ENCODE results near the gene GPHN.

Gene GPHN

DNA sequence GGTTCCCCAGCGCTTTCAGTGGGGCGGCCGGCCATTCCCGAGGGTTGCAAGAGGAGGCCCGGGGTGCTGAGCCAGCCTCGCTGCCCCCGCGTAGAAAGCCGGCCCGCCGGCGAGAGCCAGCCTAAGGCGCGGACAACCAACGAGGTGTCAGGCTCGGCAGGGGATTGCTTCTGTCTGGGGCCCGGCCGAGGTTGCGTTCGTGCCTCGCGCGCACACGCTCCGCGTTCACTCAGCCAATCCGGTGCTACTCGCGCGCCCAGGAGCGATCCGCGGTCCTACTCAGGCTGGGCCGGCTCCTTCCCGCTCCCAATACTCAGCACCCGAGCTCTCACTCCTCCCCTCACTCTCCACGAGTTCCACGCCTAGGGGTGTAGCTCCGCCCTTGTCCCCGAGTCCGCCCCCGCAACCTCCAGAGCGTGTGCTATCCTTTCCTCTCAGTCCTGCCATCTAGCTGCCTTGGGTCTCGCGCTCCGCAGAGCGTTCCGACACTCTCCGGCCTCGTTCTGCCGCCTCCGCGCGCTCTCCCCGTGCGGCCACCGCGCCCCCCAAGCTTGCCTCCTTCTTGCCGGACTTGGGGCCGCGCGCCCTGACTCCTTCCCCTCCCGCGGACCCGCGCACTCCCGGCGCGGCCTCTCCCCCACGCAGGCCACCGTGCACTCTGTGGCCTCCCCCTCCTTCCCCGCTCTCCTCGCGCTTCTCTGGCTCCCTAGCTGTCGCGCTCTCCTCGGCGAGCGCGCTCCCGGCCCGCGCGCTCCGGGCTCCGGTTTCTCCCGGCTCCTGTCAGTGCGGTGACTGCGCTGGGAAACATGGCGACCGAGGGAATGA, at the start of gene GPHN:
Gene GPHN, plus strand, starts transcription at position 426 of the 825 bp plus-strand sequence.
- DNase-seq (ENCODE audit: low read depth, low spot score), result peak; percentile 99

DNA sequence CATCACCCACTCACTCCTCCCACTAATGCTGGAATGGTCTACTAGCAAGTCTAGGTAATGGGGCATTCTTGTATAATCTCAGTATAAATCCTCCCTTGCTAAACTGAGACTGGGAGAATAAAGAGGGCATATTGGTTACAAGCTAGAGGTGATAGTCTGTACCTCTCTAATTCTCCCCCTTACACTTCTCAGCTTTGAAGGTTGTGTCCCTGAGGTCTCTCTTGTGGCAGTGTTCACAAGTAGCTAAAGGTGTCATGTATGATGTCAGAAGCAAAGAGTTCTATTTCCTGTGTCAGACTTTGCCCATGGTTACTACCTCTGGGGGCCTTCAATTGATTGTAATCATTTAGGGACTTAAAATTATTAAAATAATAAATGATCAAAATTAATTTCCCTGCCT, 48.3 kb upstream of the GPHN start:
- no peak for DNase-seq (ENCODE audit: low read depth, low spot score)

GRCh38 chr14:66464261-66464660, 43.7 kb upstream of the GPHN start:
- DNase-seq (ENCODE audit: low read depth, low spot score), result no peak

DNA sequence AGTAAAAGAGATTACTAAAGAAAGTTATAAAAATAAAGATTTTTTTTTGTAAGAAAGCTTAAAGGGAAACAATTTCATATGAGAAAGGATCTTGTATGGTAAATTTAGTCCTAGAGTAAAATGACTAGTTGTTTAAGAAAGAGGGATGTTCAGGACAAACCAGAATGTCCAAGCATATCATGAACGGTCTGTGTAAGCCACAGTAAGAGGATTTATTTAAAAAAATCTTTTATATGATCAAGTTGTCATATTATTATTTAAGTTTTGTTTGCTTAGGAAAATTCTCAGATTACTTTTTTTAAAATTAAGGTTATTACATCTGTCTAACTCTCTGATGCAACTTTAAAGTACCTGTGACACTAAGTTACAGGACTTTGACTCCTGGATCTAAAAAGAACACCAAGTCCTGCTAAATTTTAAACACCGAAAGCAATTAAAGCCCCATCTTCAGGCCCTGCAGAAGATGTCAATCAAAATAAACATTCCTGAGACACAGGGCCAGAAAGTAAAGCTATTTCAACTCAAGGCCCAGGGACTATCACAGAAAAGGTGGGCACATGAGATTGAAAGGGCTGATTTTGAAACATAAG, 39.1 kb upstream of the GPHN start:
- DNase-seq (ENCODE audit: low read depth, low spot score), result no peak

DNA sequence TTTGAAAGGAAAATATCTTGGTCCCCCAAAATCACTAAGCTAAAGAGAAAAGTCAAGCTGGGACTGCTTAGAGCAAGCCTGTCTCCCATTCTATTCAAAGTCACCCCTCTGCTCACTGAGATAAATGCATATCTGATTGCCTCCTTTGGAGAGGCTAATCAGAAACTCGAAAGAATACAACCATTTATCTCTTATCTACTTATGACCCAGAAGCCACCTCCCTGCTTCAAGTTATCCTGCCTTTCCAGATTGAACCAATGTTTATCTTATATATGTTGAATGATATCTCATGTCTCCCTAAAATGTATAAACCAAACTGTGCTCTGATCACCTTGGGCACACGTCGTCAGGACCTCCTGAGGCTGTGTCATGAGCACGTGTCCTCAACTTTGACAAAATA, 36.4 kb upstream of the GPHN start:
- DNase-seq (ENCODE audit: low read depth, low spot score), result no peak

DNA sequence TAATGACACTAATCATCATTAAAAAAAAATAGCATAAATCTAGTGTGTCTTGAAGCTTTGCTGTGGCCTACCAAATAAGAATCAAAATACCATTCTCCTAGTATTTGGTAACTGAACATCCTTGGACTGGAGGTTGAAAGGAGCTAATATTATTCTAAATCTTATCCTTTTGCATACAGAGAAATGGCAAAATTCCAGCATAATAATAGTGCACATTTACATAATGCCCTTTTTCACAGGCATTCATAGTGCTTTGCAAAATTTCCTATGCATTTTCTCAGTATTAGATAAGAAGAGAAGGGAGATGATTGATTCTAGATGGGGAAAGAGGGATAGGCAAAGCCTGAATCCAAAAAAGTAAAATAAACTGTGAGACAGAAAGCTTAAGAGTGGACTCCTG, 35.7 kb upstream of the GPHN start:
- no peak for DNase-seq (ENCODE audit: low read depth, low spot score)

DNA sequence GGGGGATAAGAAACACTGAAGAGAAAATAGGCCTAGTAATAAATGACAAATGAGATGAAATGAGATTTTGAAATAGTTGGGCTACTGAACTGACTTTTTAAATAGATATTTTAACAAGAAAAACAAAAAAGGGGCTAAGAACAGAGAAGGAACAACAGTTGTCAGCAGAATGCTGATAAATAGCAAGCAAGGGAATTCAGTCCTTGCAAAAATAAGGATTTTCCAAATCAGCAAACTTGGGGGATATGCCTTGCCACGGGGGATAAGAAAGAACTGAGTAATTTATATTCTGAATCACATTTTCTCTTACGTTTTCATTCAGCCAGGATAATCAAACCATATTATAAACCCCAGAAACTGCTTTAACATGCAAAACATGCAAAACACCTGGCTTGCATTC, 34.7 kb upstream of the GPHN start:
- no peak for DNase-seq (ENCODE audit: low read depth, low spot score)

DNA sequence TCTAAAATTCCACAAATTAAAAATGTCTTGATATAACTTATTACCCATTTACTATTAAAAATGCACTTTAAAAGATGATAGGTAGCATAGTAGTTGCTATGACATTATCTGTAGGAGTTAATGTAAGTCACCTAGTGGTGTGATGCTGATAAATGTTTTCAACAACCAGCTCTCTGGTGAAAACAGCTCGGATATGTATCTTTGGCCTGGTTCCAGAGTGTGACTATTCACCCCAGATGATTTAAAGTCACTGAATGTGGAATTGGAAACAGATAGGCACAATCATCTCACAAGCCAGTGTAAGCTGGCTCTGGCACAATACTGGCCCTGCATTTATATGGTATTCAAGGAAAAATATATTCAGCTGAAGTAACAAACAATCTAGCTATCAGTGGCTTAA, 31.0 kb upstream of the GPHN start:
- DNase-seq (ENCODE audit: low read depth, low spot score), result peak; percentile 42

- DNase-seq (ENCODE audit: low read depth, low spot score), result no peak
These were observed 30.4 kb upstream of the GPHN start for GRCh38 chr14:66477567-66477966.

DNA sequence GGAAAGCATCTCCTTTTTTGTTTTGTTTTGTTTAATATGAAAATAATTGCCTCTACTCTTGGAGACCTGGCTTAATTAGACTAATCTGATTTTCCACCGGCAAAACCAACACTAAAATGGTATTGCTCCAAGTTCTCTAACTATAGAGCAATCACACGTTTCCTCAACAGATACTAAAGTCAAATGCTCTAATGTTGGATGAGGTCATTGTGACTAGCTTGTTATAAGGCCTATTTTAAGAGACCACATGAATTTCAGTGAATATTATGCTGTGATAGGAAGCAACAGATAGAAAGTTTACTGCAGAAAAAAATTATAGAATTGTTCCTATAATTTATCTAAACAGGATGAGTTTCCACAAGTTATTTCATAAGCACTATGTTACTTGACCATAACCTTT, 25.1 kb upstream of the GPHN start:
- DNase-seq (ENCODE audit: low read depth, low spot score), result no peak

- DNase-seq (ENCODE audit: low read depth, low spot score), result no peak
These were observed 24.6 kb upstream of the GPHN start for GRCh38 chr14:66483322-66483721.

- no peak for DNase-seq (ENCODE audit: low read depth, low spot score)
These were observed 22.9 kb upstream of the GPHN start for GRCh38 chr14:66485029-66485428.

GRCh38 chr14:66485910-66486421, 22.0 kb upstream of the GPHN start, which contains the start of gene CCDC196:
CCDC196 (plus strand) TSS chr14:66486371; CDS start chr14:66486503, 132 bp downstream.
- DNase-seq (ENCODE audit: low read depth, low spot score), result no peak

GRCh38 chr14:66487164-66487563, 20.8 kb upstream of the GPHN start:
- DNase-seq (ENCODE audit: low read depth, low spot score), result no peak

DNA sequence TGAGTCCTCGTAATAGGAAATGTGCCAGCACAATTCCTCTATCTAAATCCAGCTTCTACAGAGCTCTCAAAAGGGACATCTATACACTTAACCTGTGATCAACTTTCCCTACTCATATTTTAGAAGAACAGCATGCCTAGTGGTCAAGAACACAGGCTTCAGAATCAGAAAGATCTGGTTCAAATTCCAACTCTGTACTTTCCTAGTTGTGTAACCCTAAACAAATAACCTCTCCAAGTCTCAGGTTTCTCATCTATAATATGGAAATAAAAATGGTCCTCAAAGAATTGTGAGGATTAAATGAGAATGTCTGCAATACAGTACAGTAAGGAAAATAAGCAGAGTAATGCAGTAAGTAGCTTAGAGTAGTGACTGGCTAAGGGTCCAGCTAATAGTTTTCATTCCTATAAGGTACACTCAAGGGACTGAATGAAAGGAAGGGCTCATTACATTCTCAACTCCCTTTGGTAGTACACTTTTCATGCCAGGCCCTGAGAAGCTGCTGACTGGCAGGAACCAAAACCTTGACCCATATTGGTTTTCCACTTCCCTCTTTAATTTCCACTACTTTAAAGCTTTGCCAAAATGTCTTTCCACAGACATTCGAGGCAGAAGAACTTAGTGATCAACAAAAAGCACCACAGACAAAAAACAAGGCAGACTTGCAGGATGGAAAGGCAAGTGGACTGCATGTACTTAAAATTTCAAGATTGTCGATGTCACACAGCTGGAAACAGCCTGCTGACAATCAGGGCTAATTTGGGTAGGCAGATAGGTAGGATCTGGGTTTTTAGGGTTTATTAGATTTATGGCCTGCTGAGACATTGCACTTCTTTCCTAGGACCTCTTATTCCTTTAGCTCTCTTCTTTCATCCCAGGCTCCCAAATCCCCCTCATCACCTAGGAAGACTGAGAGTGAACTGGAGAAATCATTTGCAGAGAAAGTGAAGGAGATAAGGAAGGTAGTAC, 17.5 kb upstream of the GPHN start:
- no peak for DNase-seq (ENCODE audit: low read depth, low spot score)

DNA sequence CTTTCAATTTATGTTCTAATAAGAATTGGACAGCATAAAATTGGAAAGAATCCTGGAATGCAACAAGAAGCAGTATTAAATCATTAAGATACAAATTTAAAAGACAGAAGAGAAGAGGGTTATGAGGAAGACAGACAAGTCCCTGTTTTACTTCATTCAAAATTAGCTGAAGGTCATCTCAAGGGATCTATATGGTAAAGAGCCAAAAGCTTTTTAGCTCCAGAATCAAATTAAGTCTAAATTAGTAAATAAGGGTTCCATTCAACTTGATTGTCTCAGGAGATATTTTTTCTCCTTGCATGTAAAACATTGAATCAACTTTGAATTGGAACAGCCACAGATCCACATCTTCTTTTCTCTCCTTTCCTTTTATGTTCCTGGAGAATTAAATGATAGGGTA, 14.2 kb upstream of the GPHN start:
- DNase-seq (ENCODE audit: low read depth, low spot score), result no peak

- DNase-seq (ENCODE audit: low read depth, low spot score), result peak; percentile 80
These were observed 12.5 kb upstream of the GPHN start for GRCh38 chr14:66495218-66496098.

GRCh38 chr14:66496188-66496807, 11.6 kb upstream of the GPHN start:
- no peak for DNase-seq (ENCODE audit: low read depth, low spot score)

DNA sequence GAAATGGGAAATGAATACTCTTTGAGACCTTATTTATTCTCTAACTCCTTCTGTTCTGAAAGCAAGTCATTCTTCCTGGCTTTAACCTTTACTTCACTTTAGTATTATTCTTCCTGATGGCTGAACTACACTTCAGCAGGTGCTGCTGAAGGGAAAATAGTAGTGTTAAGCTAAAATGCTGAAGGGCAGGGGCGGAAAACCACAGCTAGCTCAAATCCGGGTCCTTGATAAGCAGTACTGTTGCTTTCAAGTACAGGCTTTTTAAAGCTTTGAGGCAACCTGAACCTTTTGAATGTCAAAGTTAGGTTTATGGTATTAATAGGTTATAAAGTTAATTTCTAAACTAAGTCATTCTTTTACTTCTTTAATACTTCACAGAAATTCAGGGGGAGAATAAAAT, 11.0 kb upstream of the GPHN start:
- DNase-seq (ENCODE audit: low read depth, low spot score), result no peak

GRCh38 chr14:66498311-66498710, 9.6 kb upstream of the GPHN start:
- DNase-seq (ENCODE audit: low read depth, low spot score), result peak; percentile 11

All from astrocyte of the hippocampus (primary cell).